ENCODE results near the gene APH1A. TPM values are rescaled to one million over a fixed set of nuclear protein-coding genes. Genes with fewer than 3 reads are reported as not detected.
A peak's percentile ranks its signal among the peaks of the same experiment; 100 is the strongest.

The APH1A gene
- total and polyA plus RNA-seq, 9 of the 15 experiments (the other 6 are each of a cell fraction or from before 2014, with no cell fraction given) = 5.6 to 123 (median 77.0) TPM

GRCh38 chr1:150281221-150281757, 12.5 kb upstream of the APH1A start:
- 25% methylated on average over 15 of the region's 15 CpGs for WGBS (ENCODE audit: insufficient coverage, low coverage, missing lambda C conversion rate)
- no peaks in the 10 kb centered on the region for H3K36me3 ChIP-seq (ENCODE audit: control insufficient read depth, insufficient read depth, low read length)
- CTCF ChIA-PET (ENCODE audit: low intra/inter-chr PET ratio) = interaction anchor here (0.6 to 4.0 kb wide), 3 partner anchors 26 to 95 kb away, joined by 4 to 43 read pairs (median 5); no protein-coding TSS in a partner anchor
- TF ChIP-seq CCNT2 (IDR thresholded peaks at IDR 0.05; ENCODE audit: borderline replicate concordance, extremely low read depth, insufficient read length, low read depth, low read length) = no peak
- peak; percentile 86 for TF ChIP-seq ZNF384 (IDR thresholded peaks at IDR 0.05; ENCODE audit: low read depth, low read length)
- TF ChIP-seq CBX2 (IDR thresholded peaks at IDR 0.05; ENCODE audit: insufficient read depth, low read length, poor library complexity, severe bottlenecking) = no peak
- no peak for TF ChIP-seq ZNF318 (IDR thresholded peaks at IDR 0.05; ENCODE audit: borderline replicate concordance in 1 of 2, low read depth in 1 of 2)
- 0 out of 2 replicates have a peak, but pooled peaks have one; percentile 29 for TF ChIP-seq CC2D1A (IDR thresholded peaks at IDR 0.05)
- TF ChIP-seq RAD21 (CRISPR knock-in tag; conservative IDR thresholded peaks at IDR 0.05 in 1 of 2, IDR thresholded peaks at IDR 0.05 in 1 of 2) = peak; percentile 50 to 72; a peak in 3 of 4 replicates
- no peak for TF ChIP-seq ZNF282 (CRISPR knock-in tag; IDR thresholded peaks at IDR 0.05)
- 0 out of 2 replicates have a peak, but pooled peaks have one; percentile 15 for TF ChIP-seq ARID2 (IDR thresholded peaks at IDR 0.05)
- peak; percentile 26; the same call in 1 of the 2 replicates for TF ChIP-seq CREM (IDR thresholded peaks at IDR 0.05; ENCODE audit: low read depth)
- TF ChIP-seq, protein P1, sequence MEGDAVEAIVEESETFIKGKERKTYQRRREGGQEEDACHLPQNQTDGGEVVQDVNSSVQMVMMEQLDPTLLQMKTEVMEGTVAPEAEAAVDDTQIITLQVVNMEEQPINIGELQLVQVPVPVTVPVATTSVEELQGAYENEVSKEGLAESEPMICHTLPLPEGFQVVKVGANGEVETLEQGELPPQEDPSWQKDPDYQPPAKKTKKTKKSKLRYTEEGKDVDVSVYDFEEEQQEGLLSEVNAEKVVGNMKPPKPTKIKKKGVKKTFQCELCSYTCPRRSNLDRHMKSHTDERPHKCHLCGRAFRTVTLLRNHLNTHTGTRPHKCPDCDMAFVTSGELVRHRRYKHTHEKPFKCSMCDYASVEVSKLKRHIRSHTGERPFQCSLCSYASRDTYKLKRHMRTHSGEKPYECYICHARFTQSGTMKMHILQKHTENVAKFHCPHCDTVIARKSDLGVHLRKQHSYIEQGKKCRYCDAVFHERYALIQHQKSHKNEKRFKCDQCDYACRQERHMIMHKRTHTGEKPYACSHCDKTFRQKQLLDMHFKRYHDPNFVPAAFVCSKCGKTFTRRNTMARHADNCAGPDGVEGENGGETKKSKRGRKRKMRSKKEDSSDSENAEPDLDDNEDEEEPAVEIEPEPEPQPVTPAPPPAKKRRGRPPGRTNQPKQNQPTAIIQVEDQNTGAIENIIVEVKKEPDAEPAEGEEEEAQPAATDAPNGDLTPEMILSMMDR (IDR thresholded peaks at IDR 0.05 in 2 of 3, conservative IDR thresholded peaks at IDR 0.05 in 1 of 3; ENCODE audit: insufficient read depth in 2 of 3, low read depth in 1 of 3, low read length in 3 of 3) = peak; percentile 69 to 85 (median 70)

More at GRCh38 chr1:150281221-150281757, 12.5 kb upstream of the APH1A start:
- peak; percentile 65 for FAIRE-seq
- peaks cover 0 to 14% of the 10 kb centered on the region in 2 experiments; a peak in 3 of 5 replicates for H3K4me1 ChIP-seq (replicated peaks in 1 of 2; ENCODE audit: control insufficient read depth in 2 of 2, insufficient read depth in 2 of 2, low read length in 2 of 2)
- ATAC-seq = peak; percentile 91
- no peak overlapping the region for H3K4me3 ChIP-seq
- intact Hi-C loops (cut with micrococcal nuclease) = loop anchor here (1.0 kb wide), 1 partner anchor 26 kb away; no protein-coding TSS in a partner anchor
- H3K27me3 ChIP-seq (ENCODE audit: control insufficient read depth in 2 of 2, insufficient read depth in 2 of 2, low read length in 2 of 2) = no peaks in the 10 kb centered on the region
- H2AFZ ChIP-seq (ENCODE audit: low read depth, low read length) = peak overlapping the region; percentile 88
- in situ Hi-C loops (cut with MboI) = no loop called here
- H3K9me3 ChIP-seq (replicated peaks; ENCODE audit: control insufficient read depth, insufficient read depth, low read depth, low read length) = no peaks in the 10 kb centered on the region
- H3K79me2 ChIP-seq (ENCODE audit: control insufficient read depth, insufficient read depth, low read length) = no peaks in the 10 kb centered on the region
- H3K4me2 ChIP-seq (ENCODE audit: insufficient read depth, low read length) = peak overlapping the region; percentile 29; the same call in 1 of the 2 replicates
- no peaks in the 10 kb centered on the region for H3K9me1 ChIP-seq (ENCODE audit: control insufficient read depth, insufficient read depth, low read length)
- no peak overlapping the region; a peak in 2 of 4 replicates for H3K9ac ChIP-seq (ENCODE audit: insufficient read depth in 1 of 2, low read depth in 2 of 2, low read length in 2 of 2)
- H4K20me1 ChIP-seq (replicated peaks; ENCODE audit: control insufficient read depth, insufficient read depth, low read length) = no peaks in the 10 kb centered on the region
- peak overlapping the region; percentile 39; the same call in 2 of the 3 replicates for H3K27ac ChIP-seq (ENCODE audit: extremely low read depth, low read depth, low read length)
- BruUV-seq (replicated peaks) = no TSS peak
- peak; percentile 46 to 67 (median 50) for DNase-seq (ENCODE audit: extremely low read depth in 1 of 4, low spot score in 3 of 4)
- POLR2A ChIA-PET = interaction anchor here (1.0 kb wide), 1 partner anchor 9 kb away, joined by 3 read pairs; the partner anchor contains the start of gene C1orf54

Measured in K562 (cell line).